ENCODE results near the gene CTR9. TPM values are rescaled to one million over a fixed set of nuclear protein-coding genes. Genes with fewer than 3 reads are reported as not detected.
"Not testable (repeated sequence)": the region's sequence is repeated elsewhere in the genome, so short reads cannot be mapped to it uniquely, and the experiment has no call there.

Gene CTR9
- total RNA-seq, 1 donor, result 13.5 TPM

- peak; percentile 98 to 99 (median 98) for DNase-seq (ENCODE audit: low read depth in 2 of 3, low spot score in 2 of 3)
These were observed 57.7 kb downstream of the CTR9 start, which contains the start of gene EIF4G2 for GRCh38 chr11:10808553-10809372. Gene EIF4G2 (minus strand): TSS chr11:10808926.

GRCh38 chr11:10809373-10810160, 58.5 kb downstream of the CTR9 start:
- no peak for DNase-seq (ENCODE audit: low read depth in 2 of 3, low spot score in 2 of 3)

- DNase-seq (ENCODE audit: low read depth in 2 of 3, low spot score in 2 of 3), result no peak
These were observed 62.9 kb downstream of the CTR9 start for GRCh38 chr11:10813945-10814344.

GRCh38 chr11:10818594-10818993, 67.5 kb downstream of the CTR9 start:
- no peak for DNase-seq (ENCODE audit: low read depth in 2 of 3, low spot score in 2 of 3)

- not testable (repeated sequence) for DNase-seq (ENCODE audit: low read depth in 2 of 3, low spot score in 2 of 3)
These were observed 71.4 kb downstream of the CTR9 start for GRCh38 chr11:10822491-10822890.

- peak in 2 of 3 donors; percentile 51 to 86 for DNase-seq (ENCODE audit: low read depth in 2 of 3, low spot score in 2 of 3)
These were observed 72.1 kb downstream of the CTR9 start for GRCh38 chr11:10823152-10823579.

- DNase-seq (ENCODE audit: low read depth in 2 of 3, low spot score in 2 of 3), result peak in 2 of 3 donors; percentile 26 to 62
These were observed 73.8 kb downstream of the CTR9 start for GRCh38 chr11:10824888-10825287.

GRCh38 chr11:10828402-10828801, 77.4 kb downstream of the CTR9 start:
- no peak for DNase-seq (ENCODE audit: low read depth in 2 of 3, low spot score in 2 of 3)

- no peak for DNase-seq (ENCODE audit: low read depth in 2 of 3, low spot score in 2 of 3)
These were observed 78.1 kb downstream of the CTR9 start for GRCh38 chr11:10829139-10829538.

Small RNA genes within 50 kb of the gene (small RNA-seq; reads per million reads assigned to genes)
- gene RF00019, result not detected
- not detected for gene SNORD97

Other genes starting within 250 kb of the CTR9 start
- gene RNF141, start 210.1 kb upstream of the CTR9 start, total RNA-seq, result 7.5 TPM
- gene LYVE1, start 182.6 kb upstream of the CTR9 start, total RNA-seq, result not detected
- 0.27 TPM for gene IRAG1, start 57.5 kb upstream of the CTR9 start, total RNA-seq
- 309 TPM for gene EIF4G2, start 57.7 kb downstream of the CTR9 start, total RNA-seq
- 21.3 TPM for gene ZBED5, start 106.8 kb downstream of the CTR9 start, total RNA-seq

Data from hematopoietic multipotent progenitor cell (in vitro differentiated cells).